Measurements from ENCODE around the gene AOC3. TPM values are rescaled to one million over a fixed set of nuclear protein-coding genes. Genes with fewer than 3 reads are reported as not detected.

AOC3 gene
- total and polyA plus RNA-seq, 2 of the 8 experiments (the other 6 are each of a cell fraction or from before 2014, with no cell fraction given), result 2.5 to 2.7 TPM

- no peak for TF ChIP-seq POLR2A (IDR thresholded peaks at IDR 0.05; ENCODE audit: control extremely low read depth in 1 of 2, low read depth in 2 of 2, low read length in 2 of 2)
- TF ChIP-seq ASH2L (IDR thresholded peaks at IDR 0.05; ENCODE audit: low read length), result no peak
- no peak for TF ChIP-seq POLR2AphosphoS5 (IDR thresholded peaks at IDR 0.05; ENCODE audit: low read depth, low read length)
These were observed 47.7 kb upstream of the AOC3 start (continued) for GRCh38 chr17:42803074-42803883.

All from H1 (cell line).